Stimulated activated effector memory CD8-positive, alpha-beta T cell treated with anti-CD3 and anti-CD28 coated beads, Interleukin-12 subunit alpha, Interleukin-12 subunit beta, amount 100 ng/mL, for 72 hours (primary cell): ENCODE measurements around the gene LRP1.

ENCODE experiments used
- ATAC-seq: fragments of 150-1000 bp; cut with Tn5 transposase; 2 replicates; pipeline ENCODE4 v1.10.0; 2021
- DNase-seq, 2 donors: peaks; one replicate each; pipeline ENCODE4 v3.0.0; 2021 to 2022; ENCODE audit warnings: low spot score in 2 of 2
- H3K27ac Mint-ChIP-seq: one replicate; pipeline ENCODE4 v1.8.0; 2022; ENCODE audit warnings: mild to moderate bottlenecking, mixed read lengths
- H3K36me3 Mint-ChIP-seq: one replicate; pipeline ENCODE4 v1.8.0; 2022; ENCODE audit warnings: mild to moderate bottlenecking, mixed read lengths
- H3K4me1 Mint-ChIP-seq: one replicate; pipeline ENCODE4 v1.8.0; 2022; ENCODE audit warnings: mixed read lengths
- H3K4me3 Mint-ChIP-seq: one replicate; pipeline ENCODE4 v1.8.0; 2022; ENCODE audit warnings: mild to moderate bottlenecking, mixed read lengths
- H3K9me3 Mint-ChIP-seq: one replicate; pipeline ENCODE4 v1.8.0; 2022; ENCODE audit warnings: mixed read lengths

The LRP1 gene

GRCh38 chr12:57091638-57092528, 36.4 kb upstream of the LRP1 start:
- Mint-ChIP-seq H3K4me3 (peak overlapping the region; percentile 71), H3K9me3 (no peaks in the 10 kb centered on the region), H3K27ac (peak overlapping the region; percentile 94), H3K36me3 (peaks cover 95% of the 10 kb centered on the region), H3K4me1 (peaks cover 81% of the 10 kb centered on the region)
- ATAC-seq (no peak), DNase-seq (no peak)

GRCh38 chr12:57092529-57092862, 35.8 kb upstream of the LRP1 start:
- Mint-ChIP-seq H3K9me3 (no peaks in the 10 kb centered on the region), H3K36me3 (peaks cover 95% of the 10 kb centered on the region)

DNA sequence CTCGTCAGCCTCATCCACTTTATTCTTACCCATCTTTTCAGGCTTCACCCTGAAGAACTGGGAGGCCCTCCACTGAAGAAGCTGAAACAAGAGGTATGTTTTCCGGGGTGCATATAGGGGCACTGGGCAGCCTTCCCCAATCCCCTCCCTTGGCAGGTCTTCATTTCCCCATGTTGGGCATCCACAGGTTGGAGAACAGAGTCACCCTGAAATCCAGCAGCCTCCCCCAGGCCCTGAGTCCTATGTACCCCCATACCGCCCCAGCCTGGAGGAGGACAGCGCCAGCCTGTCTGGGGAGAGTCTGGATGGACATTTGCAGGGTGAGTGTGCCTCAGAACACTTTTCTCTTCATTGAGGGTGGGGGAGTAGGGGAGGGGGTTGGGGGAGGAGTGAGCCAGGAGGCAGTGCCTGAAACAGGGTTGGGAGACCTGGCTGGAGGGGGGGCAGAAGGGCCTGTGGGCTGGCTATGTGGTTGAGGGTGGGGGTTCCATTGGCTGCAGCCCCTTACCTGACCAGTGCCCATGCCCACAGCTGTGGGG, 35.3 kb upstream of the LRP1 start:
- ATAC-seq, result no peak
- Mint-ChIP-seq H3K36me3 (peaks cover 95% of the 10 kb centered on the region), H3K9me3 (no peaks in the 10 kb centered on the region), H3K27ac (peak overlapping the region; percentile 94), H3K4me3 (peak overlapping the region; percentile 71), H3K4me1 (peaks cover 80% of the 10 kb centered on the region)
- no peak for DNase-seq

More at GRCh38 chr12:57092529-57092862, 35.8 kb upstream of the LRP1 start:
- no peak for DNase-seq
- H3K4me1 Mint-ChIP-seq, result peaks cover 82% of the 10 kb centered on the region
- H3K4me3 Mint-ChIP-seq, result peak overlapping the region; percentile 71
- no peak for ATAC-seq
- peak overlapping the region; percentile 94 for H3K27ac Mint-ChIP-seq

- Mint-ChIP-seq H3K4me3 (peak overlapping the region; percentile 71), H3K27ac (peak overlapping the region; percentile 94), H3K36me3 (peaks cover 95% of the 10 kb centered on the region), H3K4me1 (peaks cover 74% of the 10 kb centered on the region), H3K9me3 (no peaks in the 10 kb centered on the region)
- DNase-seq (peak in 1 of 2 donors; percentile 78), ATAC-seq (peak; percentile 61)
These were observed 34.7 kb upstream of the LRP1 start for GRCh38 chr12:57093415-57094207.

GRCh38 chr12:57094208-57095160, 33.8 kb upstream of the LRP1 start:
- ATAC-seq, result no peak
- DNase-seq, result no peak
- peaks cover 77% of the 10 kb centered on the region for H3K4me1 Mint-ChIP-seq
- H3K9me3 Mint-ChIP-seq, result no peaks in the 10 kb centered on the region
- peak overlapping the region; percentile 71 for H3K4me3 Mint-ChIP-seq
- peaks cover 100% of the 10 kb centered on the region for H3K36me3 Mint-ChIP-seq
- peak overlapping the region; percentile 94 for H3K27ac Mint-ChIP-seq

GRCh38 chr12:57095440-57095839, 32.8 kb upstream of the LRP1 start:
- ATAC-seq, result no peak
- Mint-ChIP-seq H3K36me3 (peaks cover 100% of the 10 kb centered on the region), H3K4me1 (peaks cover 76% of the 10 kb centered on the region), H3K4me3 (peak overlapping the region; percentile 71), H3K9me3 (no peaks in the 10 kb centered on the region), H3K27ac (peak overlapping the region; percentile 94)
- DNase-seq, result no peak

GRCh38 chr12:57096099-57096572, 32.1 kb upstream of the LRP1 start:
- H3K9me3 Mint-ChIP-seq, result no peaks in the 10 kb centered on the region
- H3K4me3 Mint-ChIP-seq, result no peak overlapping the region
- H3K4me1 Mint-ChIP-seq, result peaks cover 71% of the 10 kb centered on the region
- no peak for DNase-seq
- H3K36me3 Mint-ChIP-seq, result peaks cover 100% of the 10 kb centered on the region
- no peak for ATAC-seq
- H3K27ac Mint-ChIP-seq, result peak overlapping the region; percentile 94

DNA sequence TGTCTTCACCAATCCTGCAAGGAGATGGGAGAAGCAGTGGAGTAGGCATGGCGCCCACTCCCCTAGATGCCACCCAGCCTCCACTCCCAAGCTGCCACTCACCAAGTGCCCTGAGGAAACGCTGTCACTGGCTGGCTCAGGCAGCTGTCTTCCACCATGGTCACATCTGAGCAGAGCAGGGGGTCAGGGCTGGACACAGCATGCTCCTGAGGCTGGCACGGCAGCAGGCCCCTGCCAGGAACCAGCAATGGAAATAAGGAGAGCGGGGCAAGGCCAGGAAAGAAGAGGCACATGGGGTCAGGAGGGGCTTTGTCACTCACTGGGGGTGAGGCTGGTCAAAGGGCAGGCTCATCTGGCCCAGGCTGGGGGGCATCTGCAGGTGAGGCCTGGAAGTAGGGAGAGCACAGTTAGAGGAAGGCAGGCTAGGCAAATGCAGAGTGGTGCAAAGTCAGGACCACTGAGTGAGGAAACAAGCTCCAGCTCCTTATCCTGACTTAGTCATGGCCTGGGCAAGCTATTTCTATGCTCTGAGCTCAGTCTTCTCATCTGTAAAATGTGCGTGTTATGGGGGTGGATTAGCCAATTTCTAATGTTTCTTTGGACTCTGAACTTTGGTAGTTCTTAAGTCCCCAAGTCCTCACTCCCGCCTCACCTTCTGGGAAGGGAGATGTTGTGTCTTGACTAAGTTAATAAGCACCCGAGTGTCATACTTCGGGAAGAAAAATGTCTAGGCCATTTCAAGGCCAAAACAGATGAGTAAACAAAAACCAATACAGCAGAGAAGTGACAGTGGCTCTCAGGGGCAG, 31.3 kb upstream of the LRP1 start:
- H3K36me3 Mint-ChIP-seq, result peaks cover 100% of the 10 kb centered on the region
- H3K4me1 Mint-ChIP-seq, result peaks cover 66% of the 10 kb centered on the region
- no peak for DNase-seq

DNA sequence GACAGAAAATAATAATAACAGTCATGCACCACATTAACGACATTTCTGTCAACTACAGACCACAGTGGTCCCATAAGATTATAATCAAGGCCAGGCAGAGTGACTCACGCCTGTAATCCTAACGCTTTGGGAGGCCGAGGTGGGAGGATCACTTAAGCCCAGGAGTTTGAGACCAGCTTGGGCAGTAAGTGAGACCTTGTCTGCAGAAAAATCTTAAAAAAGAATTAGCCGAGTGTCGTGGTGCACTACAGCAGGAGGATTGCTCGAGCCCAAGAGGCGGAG, 30.8 kb upstream of the LRP1 start:
- ATAC-seq (no peak), DNase-seq (no peak)
- Mint-ChIP-seq H3K36me3 (peaks cover 100% of the 10 kb centered on the region), H3K4me3 (no peak overlapping the region), H3K9me3 (no peaks in the 10 kb centered on the region), H3K4me1 (peaks cover 66% of the 10 kb centered on the region), H3K27ac (peak overlapping the region; percentile 94)

More for the DNA sequence above, 31.3 kb upstream of the LRP1 start:
- Mint-ChIP-seq H3K4me3 (no peak overlapping the region), H3K9me3 (no peaks in the 10 kb centered on the region), H3K27ac (peak overlapping the region; percentile 94)
- no peak for ATAC-seq

DNA sequence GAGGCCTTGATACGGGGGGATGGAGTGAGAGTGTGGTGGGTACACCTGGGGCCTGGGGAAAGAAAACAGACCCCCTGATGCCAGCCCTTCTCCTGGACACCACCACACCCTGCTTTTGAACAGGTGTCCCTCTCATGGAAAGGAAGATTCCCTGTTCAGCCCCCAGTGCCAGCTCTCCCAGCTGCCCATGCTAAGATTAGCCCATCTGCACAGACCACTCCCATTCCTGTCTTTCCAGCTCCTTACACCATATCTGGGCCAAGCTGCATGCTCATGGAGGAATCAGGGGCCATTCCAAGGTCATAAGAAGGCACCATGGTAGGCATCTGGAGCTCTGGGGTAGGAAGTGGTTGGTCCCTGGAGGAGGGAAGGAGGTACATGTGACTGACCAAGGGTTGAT, 29.7 kb upstream of the LRP1 start:
- no peaks in the 10 kb centered on the region for H3K9me3 Mint-ChIP-seq
- no peak overlapping the region for H3K4me3 Mint-ChIP-seq
- H3K4me1 Mint-ChIP-seq, result peaks cover 56% of the 10 kb centered on the region
- H3K27ac Mint-ChIP-seq, result peak overlapping the region; percentile 60
- peaks cover 100% of the 10 kb centered on the region for H3K36me3 Mint-ChIP-seq
- DNase-seq, result no peak
- no peak for ATAC-seq

DNA sequence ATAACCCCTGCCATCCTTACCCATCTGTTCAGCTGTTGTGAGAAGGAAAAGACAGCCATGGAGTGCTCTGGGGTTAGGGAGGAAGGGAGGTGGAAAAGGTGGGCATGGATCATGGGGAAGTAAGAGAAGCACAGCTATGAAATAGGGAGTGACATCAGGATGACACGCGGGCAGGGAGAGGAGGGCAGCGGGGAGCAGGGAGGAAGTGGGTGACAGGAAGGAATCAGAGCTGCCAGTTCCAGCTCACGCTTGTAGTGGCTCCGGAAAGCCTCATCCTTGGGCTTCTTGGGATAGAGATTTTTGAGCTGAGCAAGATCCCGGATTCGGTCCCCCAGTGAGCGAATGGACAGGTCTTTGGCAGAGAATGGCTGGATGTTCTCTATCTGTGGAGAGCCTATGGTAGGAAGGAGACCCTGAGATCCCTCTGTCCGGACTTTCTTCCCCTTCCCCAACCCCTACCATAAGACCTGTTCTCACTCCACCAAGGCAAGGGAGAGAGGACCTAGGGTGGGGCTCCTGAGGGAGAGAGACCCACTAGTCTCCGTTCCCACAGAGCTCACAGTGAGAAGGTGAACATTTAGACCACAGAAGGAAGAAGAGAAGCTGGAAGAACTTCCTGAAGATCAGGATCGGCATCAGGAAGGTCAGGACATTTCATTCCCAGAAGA, 29.1 kb upstream of the LRP1 start:
- Mint-ChIP-seq H3K4me1 (peaks cover 54% of the 10 kb centered on the region), H3K4me3 (no peak overlapping the region), H3K9me3 (no peaks in the 10 kb centered on the region), H3K36me3 (peaks cover 100% of the 10 kb centered on the region), H3K27ac (peak overlapping the region; percentile 60)
- DNase-seq (no peak), ATAC-seq (no peak)

DNA sequence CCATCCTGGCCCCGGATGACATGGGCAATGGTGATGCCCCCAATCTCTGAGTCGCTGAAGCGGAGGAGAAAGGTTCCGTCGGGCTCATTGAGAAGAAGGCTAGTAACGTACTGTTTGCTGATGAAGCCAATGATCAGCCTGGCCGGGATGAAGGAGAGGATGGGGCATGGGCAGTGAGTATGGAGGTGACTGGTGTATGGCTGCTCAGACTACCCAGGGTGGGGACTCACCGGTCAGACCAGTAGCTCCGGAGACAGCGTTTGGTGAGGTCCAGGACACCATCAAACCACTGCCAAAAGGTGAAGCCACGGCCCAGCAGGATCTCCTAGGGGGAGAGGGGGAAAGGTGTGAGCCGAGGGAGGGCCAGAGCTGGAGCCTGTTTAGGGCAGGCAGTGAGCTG, 28.5 kb upstream of the LRP1 start:
- H3K4me3 Mint-ChIP-seq, result no peak overlapping the region
- peaks cover 100% of the 10 kb centered on the region for H3K36me3 Mint-ChIP-seq
- ATAC-seq (no peak), DNase-seq (no peak)
- H3K4me1 Mint-ChIP-seq, result peaks cover 54% of the 10 kb centered on the region
- H3K9me3 Mint-ChIP-seq, result no peaks in the 10 kb centered on the region
- H3K27ac Mint-ChIP-seq, result peak overlapping the region; percentile 60

DNA sequence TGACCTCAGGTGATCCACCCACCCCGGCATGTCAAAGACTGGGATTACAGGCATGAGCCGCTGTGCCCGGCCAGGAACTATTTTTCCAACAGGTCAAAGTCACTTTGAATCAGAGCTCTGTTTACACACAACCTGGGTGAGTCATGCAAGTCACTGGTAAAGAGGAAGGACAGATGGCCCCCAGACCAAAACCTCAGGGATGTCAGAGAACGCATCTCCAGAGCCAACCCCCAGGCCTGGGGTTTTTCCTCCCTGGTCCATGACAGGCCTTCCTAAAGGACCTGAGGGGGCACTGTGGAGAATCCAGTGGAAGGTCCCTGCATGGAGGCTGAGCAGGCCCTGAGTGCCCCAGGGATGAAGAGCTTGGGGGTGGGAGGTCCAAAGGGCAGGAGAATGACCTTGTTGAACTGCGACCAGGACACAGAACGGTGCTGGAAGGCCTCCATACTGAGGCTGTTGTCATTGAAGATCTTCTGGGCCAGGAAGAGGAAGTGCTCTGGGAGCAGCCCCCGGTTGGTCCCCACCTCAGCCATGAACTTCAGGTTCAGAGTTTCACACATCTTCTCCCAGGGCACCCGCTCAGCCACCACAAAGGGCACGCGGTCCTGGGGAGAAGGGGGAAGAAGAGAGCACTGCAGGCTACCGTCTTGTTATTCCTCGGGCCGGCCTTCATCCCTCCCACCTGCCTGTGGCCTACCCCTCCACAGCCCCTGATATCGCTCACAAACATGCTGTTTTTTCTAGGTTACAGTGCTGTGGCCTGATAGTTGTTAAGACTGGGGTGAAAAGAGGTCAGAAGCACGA, 26.2 kb upstream of the LRP1 start:
- DNase-seq, result no peak
- Mint-ChIP-seq H3K4me1 (peaks cover 57% of the 10 kb centered on the region), H3K27ac (peak overlapping the region; percentile 60), H3K4me3 (no peak overlapping the region), H3K9me3 (no peaks in the 10 kb centered on the region), H3K36me3 (peaks cover 100% of the 10 kb centered on the region)
- ATAC-seq, result peak; percentile 15
